Upper lobe of left lung (tissue), 6 donors: ENCODE results near the gene WDR12. TPM values are rescaled to one million over a fixed set of nuclear protein-coding genes. Genes with fewer than 3 reads are reported as not detected.
"Not testable (repeated sequence)": the region's sequence is repeated elsewhere in the genome, so short reads cannot be mapped to it uniquely, and the experiment has no call there.

Source experiments
- ATAC-seq, 2 donors: fragments of 200-7000 bp; cut with Tn5 transposase; one replicate each; pipeline ENCODE4 v1.9.1; 2022; ENCODE audit warnings: mild to moderate bottlenecking in 2 of 2, moderate library complexity in 2 of 2; ENCODE audit not compliant: low FRiP score in 2 of 2
- DNase-seq, 2 donors: peaks; one replicate each; pipeline ENCODE4 v3.0.0-alpha.2; 2019 to 2020
- H3K27ac ChIP-seq, 4 donors: fragments of 200-600 bp; sonication (generic); one replicate each; pipeline ENCODE4 v1.5.1; 2016 to 2019
- H3K27me3 ChIP-seq, 4 donors: fragments of 200-600 bp; sonication (generic); one replicate each; pipeline ENCODE4 v1.5.1; 2017 to 2019
- H3K36me3 ChIP-seq, 4 donors: fragments of 200-600 bp; sonication (generic); one replicate each; pipeline ENCODE4 v1.5.1; 2016 to 2019
- H3K4me1 ChIP-seq, 4 donors: fragments of 200-600 bp; sonication (generic); one replicate each; pipeline ENCODE4 v1.5.1; 2018 to 2019
- H3K4me3 ChIP-seq, 4 donors: fragments of 200-600 bp; sonication (generic); one replicate each; pipeline ENCODE4 v1.5.1; 2017 to 2019; ENCODE audit warnings: mild to moderate bottlenecking in 2 of 4, moderate library complexity in 1 of 4
- H3K9me3 ChIP-seq, 4 donors: fragments of 200-600 bp; sonication (generic); one replicate each; pipeline ENCODE4 v1.5.1; 2018 to 2019
- CTCF ChIP-seq, 6 experiments: fragments of 450-650 bp in 4 of 6; fragments of 200-600 bp in 2 of 6; sonication (generic) in 2 of 6; IDR thresholded peaks; one replicate each; pipeline ENCODE4 v1.5.1; 2016 to 2019; ENCODE audit warnings: antibody characterized with exemption in 6 of 6
- EP300 ChIP-seq, 4 donors: sonication (generic); formaldehyde crosslinking; IDR thresholded peaks; one replicate each; pipeline ENCODE4 v1.5.1; 2017; ENCODE audit warnings: antibody characterized with exemption in 4 of 4, control low read depth in 2 of 4
- POLR2A ChIP-seq, 4 donors: fragments of 450-650 bp; IDR thresholded peaks; one replicate each; pipeline ENCODE4 v1.5.1; 2016 to 2017; ENCODE audit warnings: antibody characterized with exemption in 4 of 4, mild to moderate bottlenecking in 2 of 4
- POLR2AphosphoS5 ChIP-seq, 2 donors: sonication (generic); formaldehyde crosslinking; IDR thresholded peaks; one replicate each; pipeline ENCODE4 v1.5.1; 2017; ENCODE audit warnings: antibody characterized with exemption in 2 of 2
- WGBS, 2 donors: methylation state at CpG; one replicate each; pipeline ENCODE4 v1.1.5; 2017 to 2018; 5-methylcytosine and 5-hydroxymethylcytosine counted together
- total RNA-seq, 6 donors: library from RNA; depleted of rRNA in 4 of 6; stranded (reverse); fragments of >200 nt in 4 of 6; gene quantifications; one replicate each; pipeline versions ENCODE4 v1.1.0 to v1.2.1, GENCODE V29; 2016 to 2021
- donor health status: DM: no; HTN: no; CAD: no; lungs with moderate emphysema.
- donor health status: DM: no; HTN: yes; CAD: no; lungs with severe emphysema.

The WDR12 gene
- 10 to 100 TPM; 15.8 to 44.0 (median 27.8) TPM for total RNA-seq

GRCh38 chr2:202911512-202912341 is at the start of gene WDR12, which contains the start of gene CARF:
TSS of gene WDR12 (minus strand) at chr2:202911673. CDS start at chr2:202911476, 197 bp downstream.
TSS of gene CARF (plus strand) at chr2:202912275. CDS start at chr2:202941903, 29,628 bp downstream.
- H3K27me3 ChIP-seq = no peaks in the 10 kb centered on the region
- ATAC-seq = peak; percentile 99
- H3K36me3 ChIP-seq = no peaks in the 10 kb centered on the region
- H3K27ac ChIP-seq = peak within 1 kb of the TSS; percentile 74 to 92 (median 82)
- H3K4me3 ChIP-seq = peak within 1 kb of the TSS; percentile 56 to 93 (median 68)
- peak in 1 of 4 donors; percentile 5 for TF ChIP-seq EP300 (IDR thresholded peaks at IDR 0.05)
- peak in 2 of 4 donors; percentile 32 to 76 for TF ChIP-seq POLR2A (IDR thresholded peaks at IDR 0.05)
- TF ChIP-seq POLR2AphosphoS5 (IDR thresholded peaks at IDR 0.05) = peak; percentile 78 to 80
- TF ChIP-seq CTCF (IDR thresholded peaks at IDR 0.05) = no peak
- H3K4me1 ChIP-seq = peaks cover 11 to 31% (median 15%) of the 10 kb centered on the region in 4 donors
- no peaks in the 10 kb centered on the region for H3K9me3 ChIP-seq
- WGBS, 2 donors = 0% methylated on average over 35 to 37 of the region's 39 CpGs
- peak; percentile 94 to 96 for DNase-seq

GRCh38 chr2:202960524-202960923 is 49.1 kb upstream of the WDR12 start:
- no peak for DNase-seq
- H3K9me3 ChIP-seq = no peaks in the 10 kb centered on the region
- no peaks in the 10 kb centered on the region for H3K4me1 ChIP-seq
- TF ChIP-seq POLR2AphosphoS5 (IDR thresholded peaks at IDR 0.05) = no peak
- no peak for TF ChIP-seq POLR2A (IDR thresholded peaks at IDR 0.05)
- TF ChIP-seq EP300 (IDR thresholded peaks at IDR 0.05) = no peak
- TF ChIP-seq CTCF (IDR thresholded peaks at IDR 0.05) = no peak
- no peaks in the 10 kb centered on the region for H3K27me3 ChIP-seq
- no peak overlapping the region for H3K27ac ChIP-seq
- peaks cover 0 to 25% (median 0%) of the 10 kb centered on the region in 4 donors for H3K36me3 ChIP-seq
- H3K4me3 ChIP-seq = no peak overlapping the region
- 98 to 100% methylated on average over 6 of the region's 6 CpGs for whole genome bisulfite sequencing, 2 donors
- no peak for ATAC-seq

- Histone ChIP-seq H3K27ac (no peak overlapping the region), H3K4me3 (no peak overlapping the region), H3K9me3 (peaks cover 0 to 4% (median 2%) of the 10 kb centered on the region in 4 donors), H3K4me1 (no peaks in the 10 kb centered on the region), H3K36me3 (peaks cover 0 to 13% (median 0%) of the 10 kb centered on the region in 4 donors), H3K27me3 (no peaks in the 10 kb centered on the region)
- DNase-seq (no peak), ATAC-seq (no peak)
- 14 to 17% methylated on average over 2 of the region's 2 CpGs for WGBS, 2 donors
- TF ChIP-seq POLR2A (IDR thresholded peaks at IDR 0.05) (no peak), EP300 (IDR thresholded peaks at IDR 0.05) (no peak)
Observed at GRCh38 chr2:202950592-202950991, 39.1 kb upstream of the WDR12 start.

- H3K9me3 ChIP-seq, ATAC-seq: not testable (repeated sequence)
- 98 to 100% methylated on average over 3 of the region's 3 CpGs for WGBS, 2 donors
Observed at GRCh38 chr2:202949333-202949732, 37.9 kb upstream of the WDR12 start.

GRCh38 chr2:202945497-202945896 is 34.0 kb upstream of the WDR12 start:
- 98 to 100% methylated on average over 2 of the region's 2 CpGs for WGBS, 2 donors
- TF ChIP-seq POLR2AphosphoS5 (IDR thresholded peaks at IDR 0.05) = no peak
- no peak for TF ChIP-seq EP300 (IDR thresholded peaks at IDR 0.05)
- no peak for TF ChIP-seq POLR2A (IDR thresholded peaks at IDR 0.05)
- no peak for TF ChIP-seq CTCF (IDR thresholded peaks at IDR 0.05)
- DNase-seq (no peak), ATAC-seq (no peak)
- Histone ChIP-seq H3K9me3 (peaks cover 0 to 4% (median 2%) of the 10 kb centered on the region in 4 donors), H3K36me3 (peaks cover 0 to 4% (median 2%) of the 10 kb centered on the region in 4 donors), H3K4me3 (no peak overlapping the region), H3K27ac (no peak overlapping the region), H3K4me1 (no peaks in the 10 kb centered on the region), H3K27me3 (no peaks in the 10 kb centered on the region)

More at GRCh38 chr2:202949333-202949732, 37.9 kb upstream of the WDR12 start:
- not testable (repeated sequence) for H3K36me3 ChIP-seq, DNase-seq, H3K4me1 ChIP-seq, H3K27me3 ChIP-seq, H3K27ac ChIP-seq, H3K4me3 ChIP-seq
